ENCODE measurements around the gene DND1. TPM values are rescaled to one million over a fixed set of nuclear protein-coding genes. Genes with fewer than 3 reads are reported as not detected.
A peak's percentile ranks its signal among the peaks of the same experiment; 100 is the strongest.
"Not testable (repeated sequence)": the region's sequence is repeated elsewhere in the genome, so short reads cannot be mapped to it uniquely, and the experiment has no call there.

The DND1 gene
- total and polyA plus RNA-seq, 12 donors = 0.18 to 3.6 (median 0.55) TPM

DNA sequence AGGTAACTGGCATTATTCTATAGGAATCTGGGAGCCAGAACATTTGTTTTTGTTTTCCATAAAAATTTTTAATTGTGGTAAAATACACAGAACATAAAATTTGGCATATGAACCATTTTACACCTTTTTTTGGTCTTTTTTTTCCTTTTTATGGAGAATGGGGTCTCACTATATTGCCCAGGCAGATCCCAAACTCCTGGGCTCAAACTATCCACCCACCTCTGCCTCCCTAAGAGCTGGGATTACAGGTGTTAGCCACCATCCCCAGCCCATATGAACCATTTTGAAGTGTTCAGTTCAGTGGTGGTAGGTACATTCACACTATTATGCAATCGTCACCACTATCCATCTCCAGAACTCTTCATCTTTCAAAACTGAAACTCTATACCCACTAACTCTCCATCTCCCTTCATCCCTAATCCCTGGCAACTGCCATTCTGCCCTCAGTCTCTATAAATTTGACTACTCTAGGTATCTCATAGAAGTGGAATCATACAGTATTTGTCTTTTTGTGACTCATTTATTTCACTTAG is 40.3 kb upstream of the DND1 start:
- Histone ChIP-seq H3K27ac (no peak overlapping the region), H3K9me3 (replicated peaks in 1 of 3) (no peaks in the 10 kb centered on the region), H3K4me1 (replicated peaks in 1 of 2) (no peaks in the 10 kb centered on the region), H3K36me3 (replicated peaks in 1 of 2) (no peaks in the 10 kb centered on the region), H3K27me3 (no peaks in the 10 kb centered on the region), H3K4me3 (no peak overlapping the region)
- no peak for DNase-seq
- WGBS, 4 donors = 79 to 92% (median 84%) methylated on average over 1 of the region's 1 CpG
- TF ChIP-seq, protein P1, sequence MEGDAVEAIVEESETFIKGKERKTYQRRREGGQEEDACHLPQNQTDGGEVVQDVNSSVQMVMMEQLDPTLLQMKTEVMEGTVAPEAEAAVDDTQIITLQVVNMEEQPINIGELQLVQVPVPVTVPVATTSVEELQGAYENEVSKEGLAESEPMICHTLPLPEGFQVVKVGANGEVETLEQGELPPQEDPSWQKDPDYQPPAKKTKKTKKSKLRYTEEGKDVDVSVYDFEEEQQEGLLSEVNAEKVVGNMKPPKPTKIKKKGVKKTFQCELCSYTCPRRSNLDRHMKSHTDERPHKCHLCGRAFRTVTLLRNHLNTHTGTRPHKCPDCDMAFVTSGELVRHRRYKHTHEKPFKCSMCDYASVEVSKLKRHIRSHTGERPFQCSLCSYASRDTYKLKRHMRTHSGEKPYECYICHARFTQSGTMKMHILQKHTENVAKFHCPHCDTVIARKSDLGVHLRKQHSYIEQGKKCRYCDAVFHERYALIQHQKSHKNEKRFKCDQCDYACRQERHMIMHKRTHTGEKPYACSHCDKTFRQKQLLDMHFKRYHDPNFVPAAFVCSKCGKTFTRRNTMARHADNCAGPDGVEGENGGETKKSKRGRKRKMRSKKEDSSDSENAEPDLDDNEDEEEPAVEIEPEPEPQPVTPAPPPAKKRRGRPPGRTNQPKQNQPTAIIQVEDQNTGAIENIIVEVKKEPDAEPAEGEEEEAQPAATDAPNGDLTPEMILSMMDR (IDR thresholded peaks at IDR 0.05) = no peak
- TF ChIP-seq POLR2A (IDR thresholded peaks at IDR 0.05) = no peak
- intact Hi-C loops (cut with DNase I) = loop anchor here in 1 of 2 donors (10.0 kb wide), 1 partner anchor 349 kb away; the partner anchor contains the start of gene SLC4A9

DNA sequence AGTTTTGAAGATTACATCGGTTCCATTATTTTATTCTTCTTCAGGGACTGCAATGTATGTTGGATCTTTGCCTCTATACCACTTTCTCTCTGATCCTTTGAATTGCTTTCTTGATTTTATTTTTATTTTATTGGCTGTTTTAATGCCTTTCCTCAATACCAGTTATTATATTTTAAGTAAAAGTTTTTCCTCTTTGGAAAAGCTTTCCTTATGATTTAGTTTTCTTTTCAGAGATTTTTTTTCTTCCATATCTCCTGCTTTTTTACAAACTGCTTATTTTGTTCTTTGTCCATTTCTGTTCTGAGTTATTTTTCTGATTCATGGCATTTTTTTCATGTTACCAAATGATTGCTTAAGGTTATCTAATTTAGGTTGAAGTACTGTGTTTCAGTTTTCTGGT is 38.4 kb upstream of the DND1 start:
- DNase-seq = no peak
- TF ChIP-seq, protein P1 (IDR thresholded peaks at IDR 0.05) = no peak
- TF ChIP-seq POLR2A (IDR thresholded peaks at IDR 0.05) = no peak
- Histone ChIP-seq H3K36me3 (replicated peaks in 1 of 2) (no peaks in the 10 kb centered on the region), H3K4me3 (no peak overlapping the region), H3K27ac (peak overlapping the region in 3 of 5 donors; percentile 2 to 92 (median 87)), H3K4me1 (replicated peaks in 1 of 2) (no peaks in the 10 kb centered on the region), H3K9me3 (replicated peaks in 1 of 3) (no peaks in the 10 kb centered on the region), H3K27me3 (no peaks in the 10 kb centered on the region)
- intact Hi-C loops (cut with DNase I) = loop anchor here in 1 of 2 donors (10.0 kb wide), 1 partner anchor 347 kb away; the partner anchor contains the start of gene SLC4A9
- 84 to 89% (median 86%) methylated on average over 1 of the region's 1 CpG for WGBS, 4 donors

DNA sequence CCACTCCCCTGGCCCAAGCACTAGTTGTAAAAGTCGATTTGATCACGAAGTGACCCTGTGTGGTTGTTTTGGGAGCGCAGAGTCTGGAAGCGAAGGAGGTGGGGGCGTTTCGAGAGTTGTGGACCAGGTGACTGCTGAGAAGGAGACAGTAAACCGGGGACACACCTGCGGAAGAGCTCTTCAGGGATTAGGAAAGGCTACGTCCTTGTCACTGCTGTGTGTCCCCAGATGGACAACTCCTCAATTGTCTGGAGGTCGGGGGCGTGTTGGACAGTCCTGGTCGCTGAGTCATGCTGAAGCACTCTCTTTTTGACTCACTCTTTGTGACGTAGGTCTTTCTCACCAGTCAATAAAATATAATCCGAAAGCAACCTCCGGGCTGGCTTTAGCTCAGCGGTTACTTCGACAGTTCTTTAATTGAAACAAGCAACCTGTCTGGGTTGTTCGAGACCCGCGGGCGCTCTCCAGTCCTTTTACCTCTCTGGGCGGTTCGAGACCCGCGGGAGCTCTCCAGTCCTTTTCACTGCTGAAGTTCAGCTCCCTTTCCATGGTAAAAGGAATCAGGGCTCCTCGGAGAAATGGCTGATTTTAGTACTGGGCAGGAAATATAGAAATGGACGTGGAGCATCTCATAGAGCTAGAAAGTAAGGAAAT is 37.6 kb upstream of the DND1 start:
- TF ChIP-seq POLR2A (IDR thresholded peaks at IDR 0.05) = peak in 1 of 2 donors; percentile 81
- TF ChIP-seq, protein P1 (IDR thresholded peaks at IDR 0.05) = no peak
- Histone ChIP-seq H3K4me1 (replicated peaks in 1 of 2) (no peaks in the 10 kb centered on the region), H3K4me3 (peak overlapping the region in 3 of 4 donors; percentile 42 to 50 (median 46)), H3K27ac (peak overlapping the region; percentile 77 to 92 (median 87)), H3K27me3 (no peaks in the 10 kb centered on the region), H3K9me3 (replicated peaks in 1 of 3) (no peaks in the 10 kb centered on the region), H3K36me3 (replicated peaks in 1 of 2) (peaks cover 0 to 7% of the 10 kb centered on the region in 2 donors)
- DNase-seq = peak; percentile 92 to 98 (median 95)
- intact Hi-C loops (cut with DNase I) = loop anchor here in 1 of 2 donors (10.0 kb wide), 1 partner anchor 346 kb away; the partner anchor contains the start of gene SLC4A9
- WGBS, 4 donors = 0 to 1% (median 1%) methylated on average over 27 of the region's 27 CpGs

DNA sequence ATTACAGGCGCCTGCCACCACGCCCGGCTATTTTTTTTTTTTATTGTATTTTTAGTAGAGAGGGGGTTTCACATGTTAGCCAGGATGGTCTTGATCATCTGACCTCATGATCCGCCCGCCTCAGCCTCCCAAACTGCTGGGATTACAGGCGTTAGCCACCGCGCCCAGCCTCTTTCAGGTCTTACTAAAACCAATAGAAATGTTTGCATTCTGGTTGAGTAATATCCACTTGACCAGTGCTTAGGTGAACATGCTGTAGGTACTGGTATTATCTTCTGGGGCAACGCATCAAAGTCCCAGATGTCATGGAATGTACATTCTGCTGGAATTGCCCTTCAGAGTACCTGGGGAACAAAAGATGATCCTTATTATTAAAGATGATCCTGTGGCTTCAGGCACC is 35.4 kb upstream of the DND1 start:
- H3K27me3 ChIP-seq; H3K4me1 ChIP-seq (replicated peaks in 1 of 2); H3K9me3 ChIP-seq (replicated peaks in 1 of 3); intact Hi-C loops (cut with DNase I); DNase-seq; H3K4me3 ChIP-seq; H3K27ac ChIP-seq: not testable (repeated sequence)
- 91 to 96% (median 94%) methylated on average over 9 of the region's 9 CpGs for WGBS, 4 donors
- H3K36me3 ChIP-seq (replicated peaks in 1 of 2) = peaks cover 0 to 30% of the 10 kb centered on the region in 2 donors

Data from adrenal gland (tissue), 12 donors.